GM23338 (cell line): ENCODE results near the gene MYOZ3.

Source experiments
- EZH2 ChIP-seq: fragments of 200-600 bp; sonication (generic); IDR thresholded peaks from one replicate; pipeline ENCODE4 v1.8.0; 2017; ENCODE audit warnings: antibody characterized with exemption, mild to moderate bottlenecking, low read depth; ENCODE audit not compliant: unreplicated experiment
- ZNF331 ChIP-seq: fragments of 250-450 bp; sonication (Bioruptor Pico); IDR thresholded peaks from 2 replicates; pipeline ENCODE4 v1.5.0; 2020; ENCODE audit warnings: low read depth, mild to moderate bottlenecking, moderate library complexity
- TF ChIP-seq, protein P1 (sequence below), 2 experiments: fragments of 200-600 bp in 1 of 2; sonication (generic) in 1 of 2; conservative IDR thresholded peaks; 2 replicates each; pipeline versions ENCODE4 v1.5.1 to v1.6.1; 2016 to 2017; ENCODE audit warnings: antibody characterized with exemption in 2 of 2, low read depth in 2 of 2, mild to moderate bottlenecking in 2 of 2, moderate library complexity in 1 of 2

DNA sequence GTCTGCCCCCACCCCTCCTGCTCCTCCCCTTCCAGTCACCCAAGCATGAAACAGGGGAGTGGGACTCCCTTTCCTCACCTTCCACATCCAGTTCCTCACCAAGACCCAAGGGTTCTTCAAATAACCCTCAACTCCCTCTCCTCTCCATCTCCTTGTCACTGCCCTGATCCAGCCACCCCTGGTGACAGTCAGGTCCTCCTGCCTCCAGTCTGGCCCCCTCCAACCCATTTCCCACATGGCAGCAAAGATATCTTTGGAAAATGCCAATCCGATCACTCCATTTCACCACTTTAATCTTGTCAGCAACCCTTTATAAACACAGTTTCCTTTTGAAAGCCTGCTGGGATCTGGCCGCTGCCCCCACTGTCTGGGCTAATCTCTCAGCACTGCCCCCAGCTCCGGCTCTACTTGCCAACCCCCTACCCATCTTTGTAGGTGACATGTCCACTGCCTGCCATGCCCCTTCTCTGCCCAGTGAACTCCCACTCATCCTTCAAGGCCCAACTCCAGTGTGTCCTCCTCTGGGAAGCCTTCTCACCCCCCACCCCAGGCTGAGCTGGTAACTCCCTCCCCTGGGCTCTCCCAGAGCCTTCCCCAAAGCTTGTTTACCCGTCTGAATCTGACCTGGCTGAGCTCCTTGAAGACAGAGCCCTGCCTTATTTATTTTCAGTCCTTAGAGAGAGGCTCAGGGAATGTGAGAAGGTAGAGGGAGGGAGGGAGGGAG, 781 bp upstream of the MYOZ3 start:
- TF ChIP-seq EZH2 (no peak), ZNF331 (CRISPR knock-in tag) (no peak)
- TF ChIP-seq, protein P1, sequence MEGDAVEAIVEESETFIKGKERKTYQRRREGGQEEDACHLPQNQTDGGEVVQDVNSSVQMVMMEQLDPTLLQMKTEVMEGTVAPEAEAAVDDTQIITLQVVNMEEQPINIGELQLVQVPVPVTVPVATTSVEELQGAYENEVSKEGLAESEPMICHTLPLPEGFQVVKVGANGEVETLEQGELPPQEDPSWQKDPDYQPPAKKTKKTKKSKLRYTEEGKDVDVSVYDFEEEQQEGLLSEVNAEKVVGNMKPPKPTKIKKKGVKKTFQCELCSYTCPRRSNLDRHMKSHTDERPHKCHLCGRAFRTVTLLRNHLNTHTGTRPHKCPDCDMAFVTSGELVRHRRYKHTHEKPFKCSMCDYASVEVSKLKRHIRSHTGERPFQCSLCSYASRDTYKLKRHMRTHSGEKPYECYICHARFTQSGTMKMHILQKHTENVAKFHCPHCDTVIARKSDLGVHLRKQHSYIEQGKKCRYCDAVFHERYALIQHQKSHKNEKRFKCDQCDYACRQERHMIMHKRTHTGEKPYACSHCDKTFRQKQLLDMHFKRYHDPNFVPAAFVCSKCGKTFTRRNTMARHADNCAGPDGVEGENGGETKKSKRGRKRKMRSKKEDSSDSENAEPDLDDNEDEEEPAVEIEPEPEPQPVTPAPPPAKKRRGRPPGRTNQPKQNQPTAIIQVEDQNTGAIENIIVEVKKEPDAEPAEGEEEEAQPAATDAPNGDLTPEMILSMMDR (conservative IDR thresholded peaks at IDR 0.05; ENCODE audit: low read depth in 2 of 2): no peak
